ENCODE measurements around the gene MBD5.

DNA sequence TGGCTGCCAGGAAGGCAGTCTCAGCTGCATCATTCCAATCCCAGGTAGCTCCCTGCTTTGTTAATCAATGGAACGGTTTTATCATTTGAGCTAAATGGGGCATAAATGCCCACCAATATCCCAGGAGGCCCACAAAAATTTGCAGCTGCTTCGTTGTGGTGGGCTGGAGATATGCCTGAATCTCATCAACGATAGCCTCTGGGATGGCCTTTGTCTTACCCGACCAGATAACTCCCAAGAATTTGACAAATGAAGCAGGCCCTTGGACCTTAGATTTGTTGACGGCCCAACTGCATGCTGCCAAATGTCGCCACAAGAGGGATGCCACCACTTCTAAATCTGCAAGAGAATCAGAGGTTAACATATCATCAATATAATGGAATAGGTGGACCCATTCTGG, 236.4 kb downstream of the MBD5 start:
- no peak for TF ChIP-seq CTCF (IDR thresholded peaks at IDR 0.05; ENCODE audit: borderline replicate concordance, extremely low read depth, low read length, poor library complexity, severe bottlenecking)
- TF ChIP-seq EZH2 (IDR thresholded peaks at IDR 0.05; ENCODE audit: borderline replicate concordance, low read depth, low read length, severe bottlenecking), result no peak
